ENCODE measurements around the gene GCNT1. TPM values are rescaled to one million over a fixed set of nuclear protein-coding genes. Genes with fewer than 3 reads are reported as not detected.

The GCNT1 gene
- total RNA-seq, 1 experiment from 2014 or later = 17.2 TPM

DNA sequence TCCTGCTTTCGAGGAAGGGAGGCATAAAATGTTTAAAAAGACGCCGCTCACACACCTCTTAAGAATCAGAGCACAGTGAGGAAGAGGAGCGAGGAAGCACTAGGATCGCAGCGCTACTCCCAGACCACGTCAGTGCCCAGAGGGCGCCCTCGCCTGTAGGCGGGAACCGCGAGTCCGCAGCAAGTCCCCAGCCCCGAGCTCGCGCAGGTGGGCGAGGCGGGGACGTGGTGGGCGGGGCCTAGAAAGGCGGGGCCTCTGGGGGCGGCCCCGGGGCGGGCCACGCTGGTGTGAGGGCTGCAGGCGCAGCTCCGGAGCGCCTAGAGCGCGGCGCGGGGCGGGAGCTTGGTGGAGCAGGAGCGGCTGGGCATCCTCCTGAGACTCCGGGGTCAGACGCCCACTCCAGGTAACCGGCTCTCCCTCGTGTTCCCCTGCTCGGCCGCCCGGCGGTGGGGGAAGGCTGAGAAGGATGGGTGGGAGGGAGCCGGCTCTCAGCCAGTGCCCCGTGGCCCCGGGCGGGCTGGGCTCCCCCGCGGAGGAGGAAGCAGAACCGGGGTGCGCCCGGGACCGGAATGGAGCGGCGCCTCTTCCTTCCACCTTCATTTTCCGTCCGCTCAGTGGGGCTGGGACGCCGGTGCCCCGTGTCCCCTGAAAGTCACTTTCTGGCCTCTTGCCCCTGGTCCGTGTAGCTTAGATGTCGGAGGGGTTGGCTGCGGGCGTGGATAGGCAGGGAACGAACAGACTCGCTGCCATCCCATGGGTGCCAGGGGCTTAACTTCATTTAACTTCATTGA is at the start of gene GCNT1 (continued):
- TF ChIP-seq, protein P1, sequence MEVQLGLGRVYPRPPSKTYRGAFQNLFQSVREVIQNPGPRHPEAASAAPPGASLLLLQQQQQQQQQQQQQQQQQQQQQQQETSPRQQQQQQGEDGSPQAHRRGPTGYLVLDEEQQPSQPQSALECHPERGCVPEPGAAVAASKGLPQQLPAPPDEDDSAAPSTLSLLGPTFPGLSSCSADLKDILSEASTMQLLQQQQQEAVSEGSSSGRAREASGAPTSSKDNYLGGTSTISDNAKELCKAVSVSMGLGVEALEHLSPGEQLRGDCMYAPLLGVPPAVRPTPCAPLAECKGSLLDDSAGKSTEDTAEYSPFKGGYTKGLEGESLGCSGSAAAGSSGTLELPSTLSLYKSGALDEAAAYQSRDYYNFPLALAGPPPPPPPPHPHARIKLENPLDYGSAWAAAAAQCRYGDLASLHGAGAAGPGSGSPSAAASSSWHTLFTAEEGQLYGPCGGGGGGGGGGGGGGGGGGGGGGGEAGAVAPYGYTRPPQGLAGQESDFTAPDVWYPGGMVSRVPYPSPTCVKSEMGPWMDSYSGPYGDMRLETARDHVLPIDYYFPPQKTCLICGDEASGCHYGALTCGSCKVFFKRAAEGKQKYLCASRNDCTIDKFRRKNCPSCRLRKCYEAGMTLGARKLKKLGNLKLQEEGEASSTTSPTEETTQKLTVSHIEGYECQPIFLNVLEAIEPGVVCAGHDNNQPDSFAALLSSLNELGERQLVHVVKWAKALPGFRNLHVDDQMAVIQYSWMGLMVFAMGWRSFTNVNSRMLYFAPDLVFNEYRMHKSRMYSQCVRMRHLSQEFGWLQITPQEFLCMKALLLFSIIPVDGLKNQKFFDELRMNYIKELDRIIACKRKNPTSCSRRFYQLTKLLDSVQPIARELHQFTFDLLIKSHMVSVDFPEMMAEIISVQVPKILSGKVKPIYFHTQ (CRISPR knock-in tag; IDR thresholded peaks at IDR 0.05) = no peak
- TF ChIP-seq TEAD1 (CRISPR knock-in tag; IDR thresholded peaks at IDR 0.05) (no peak), MYBL2 (CRISPR knock-in tag; IDR thresholded peaks at IDR 0.05) (no peak), GABPB1 (CRISPR knock-in tag; IDR thresholded peaks at IDR 0.05) (no peak), FOXP1 (CRISPR knock-in tag; IDR thresholded peaks at IDR 0.05; ENCODE audit: borderline replicate concordance) (0 out of 2 replicates have a peak, but pooled peaks have one; percentile 26), RELA (CRISPR knock-in tag; IDR thresholded peaks at IDR 0.05; ENCODE audit: borderline replicate concordance) (no peak; the same call in 1 of the 2 replicates), NFYB (CRISPR knock-in tag; conservative IDR thresholded peaks at IDR 0.05; ENCODE audit: low read depth) (no peak), ESRRA (CRISPR knock-in tag; IDR thresholded peaks at IDR 0.05; ENCODE audit: borderline replicate concordance) (no peak), SMAD3 (CRISPR knock-in tag; IDR thresholded peaks at IDR 0.05; ENCODE audit: borderline replicate concordance) (no peak), ZNF232 (CRISPR knock-in tag; IDR thresholded peaks at IDR 0.05) (peak; percentile 30; the same call in 1 of the 2 replicates), ETV6 (CRISPR knock-in tag; IDR thresholded peaks at IDR 0.05) (peak; percentile 65; the same call in 1 of the 2 replicates), MXD4 (CRISPR knock-in tag; IDR thresholded peaks at IDR 0.05; ENCODE audit: borderline replicate concordance) (no peak), TEAD4 (CRISPR knock-in tag; IDR thresholded peaks at IDR 0.05) (no peak)
- TF ChIP-seq, protein P2, sequence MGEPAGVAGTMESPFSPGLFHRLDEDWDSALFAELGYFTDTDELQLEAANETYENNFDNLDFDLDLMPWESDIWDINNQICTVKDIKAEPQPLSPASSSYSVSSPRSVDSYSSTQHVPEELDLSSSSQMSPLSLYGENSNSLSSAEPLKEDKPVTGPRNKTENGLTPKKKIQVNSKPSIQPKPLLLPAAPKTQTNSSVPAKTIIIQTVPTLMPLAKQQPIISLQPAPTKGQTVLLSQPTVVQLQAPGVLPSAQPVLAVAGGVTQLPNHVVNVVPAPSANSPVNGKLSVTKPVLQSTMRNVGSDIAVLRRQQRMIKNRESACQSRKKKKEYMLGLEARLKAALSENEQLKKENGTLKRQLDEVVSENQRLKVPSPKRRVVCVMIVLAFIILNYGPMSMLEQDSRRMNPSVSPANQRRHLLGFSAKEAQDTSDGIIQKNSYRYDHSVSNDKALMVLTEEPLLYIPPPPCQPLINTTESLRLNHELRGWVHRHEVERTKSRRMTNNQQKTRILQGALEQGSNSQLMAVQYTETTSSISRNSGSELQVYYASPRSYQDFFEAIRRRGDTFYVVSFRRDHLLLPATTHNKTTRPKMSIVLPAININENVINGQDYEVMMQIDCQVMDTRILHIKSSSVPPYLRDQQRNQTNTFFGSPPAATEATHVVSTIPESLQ (CRISPR knock-in tag; IDR thresholded peaks at IDR 0.05) = no peak
- TF ChIP-seq, protein P3, sequence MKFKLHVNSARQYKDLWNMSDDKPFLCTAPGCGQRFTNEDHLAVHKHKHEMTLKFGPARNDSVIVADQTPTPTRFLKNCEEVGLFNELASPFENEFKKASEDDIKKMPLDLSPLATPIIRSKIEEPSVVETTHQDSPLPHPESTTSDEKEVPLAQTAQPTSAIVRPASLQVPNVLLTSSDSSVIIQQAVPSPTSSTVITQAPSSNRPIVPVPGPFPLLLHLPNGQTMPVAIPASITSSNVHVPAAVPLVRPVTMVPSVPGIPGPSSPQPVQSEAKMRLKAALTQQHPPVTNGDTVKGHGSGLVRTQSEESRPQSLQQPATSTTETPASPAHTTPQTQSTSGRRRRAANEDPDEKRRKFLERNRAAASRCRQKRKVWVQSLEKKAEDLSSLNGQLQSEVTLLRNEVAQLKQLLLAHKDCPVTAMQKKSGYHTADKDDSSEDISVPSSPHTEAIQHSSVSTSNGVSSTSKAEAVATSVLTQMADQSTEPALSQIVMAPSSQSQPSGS (CRISPR knock-in tag; IDR thresholded peaks at IDR 0.05; ENCODE audit: borderline replicate concordance, low read depth) = no peak
- TF ChIP-seq, protein P4, sequence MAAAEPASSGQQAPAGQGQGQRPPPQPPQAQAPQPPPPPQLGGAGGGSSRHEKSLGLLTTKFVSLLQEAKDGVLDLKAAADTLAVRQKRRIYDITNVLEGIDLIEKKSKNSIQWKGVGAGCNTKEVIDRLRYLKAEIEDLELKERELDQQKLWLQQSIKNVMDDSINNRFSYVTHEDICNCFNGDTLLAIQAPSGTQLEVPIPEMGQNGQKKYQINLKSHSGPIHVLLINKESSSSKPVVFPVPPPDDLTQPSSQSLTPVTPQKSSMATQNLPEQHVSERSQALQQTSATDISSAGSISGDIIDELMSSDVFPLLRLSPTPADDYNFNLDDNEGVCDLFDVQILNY (CRISPR knock-in tag; IDR thresholded peaks at IDR 0.05) = peak; percentile 93
- TF ChIP-seq, protein P5, sequence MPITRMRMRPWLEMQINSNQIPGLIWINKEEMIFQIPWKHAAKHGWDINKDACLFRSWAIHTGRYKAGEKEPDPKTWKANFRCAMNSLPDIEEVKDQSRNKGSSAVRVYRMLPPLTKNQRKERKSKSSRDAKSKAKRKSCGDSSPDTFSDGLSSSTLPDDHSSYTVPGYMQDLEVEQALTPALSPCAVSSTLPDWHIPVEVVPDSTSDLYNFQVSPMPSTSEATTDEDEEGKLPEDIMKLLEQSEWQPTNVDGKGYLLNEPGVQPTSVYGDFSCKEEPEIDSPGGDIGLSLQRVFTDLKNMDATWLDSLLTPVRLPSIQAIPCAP (CRISPR knock-in tag; IDR thresholded peaks at IDR 0.05) = no peak
- TF ChIP-seq, protein P6, sequence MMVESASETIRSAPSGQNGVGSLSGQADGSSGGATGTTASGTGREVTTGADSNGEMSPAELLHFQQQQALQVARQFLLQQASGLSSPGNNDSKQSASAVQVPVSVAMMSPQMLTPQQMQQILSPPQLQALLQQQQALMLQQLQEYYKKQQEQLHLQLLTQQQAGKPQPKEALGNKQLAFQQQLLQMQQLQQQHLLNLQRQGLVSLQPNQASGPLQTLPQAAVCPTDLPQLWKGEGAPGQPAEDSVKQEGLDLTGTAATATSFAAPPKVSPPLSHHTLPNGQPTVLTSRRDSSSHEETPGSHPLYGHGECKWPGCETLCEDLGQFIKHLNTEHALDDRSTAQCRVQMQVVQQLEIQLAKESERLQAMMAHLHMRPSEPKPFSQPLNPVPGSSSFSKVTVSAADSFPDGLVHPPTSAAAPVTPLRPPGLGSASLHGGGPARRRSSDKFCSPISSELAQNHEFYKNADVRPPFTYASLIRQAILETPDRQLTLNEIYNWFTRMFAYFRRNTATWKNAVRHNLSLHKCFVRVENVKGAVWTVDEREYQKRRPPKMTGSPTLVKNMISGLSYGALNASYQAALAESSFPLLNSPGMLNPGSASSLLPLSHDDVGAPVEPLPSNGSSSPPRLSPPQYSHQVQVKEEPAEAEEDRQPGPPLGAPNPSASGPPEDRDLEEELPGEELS (CRISPR knock-in tag; IDR thresholded peaks at IDR 0.05) = 0 out of 2 replicates have a peak, but pooled peaks have one; percentile 7
- TF ChIP-seq, protein P7, sequence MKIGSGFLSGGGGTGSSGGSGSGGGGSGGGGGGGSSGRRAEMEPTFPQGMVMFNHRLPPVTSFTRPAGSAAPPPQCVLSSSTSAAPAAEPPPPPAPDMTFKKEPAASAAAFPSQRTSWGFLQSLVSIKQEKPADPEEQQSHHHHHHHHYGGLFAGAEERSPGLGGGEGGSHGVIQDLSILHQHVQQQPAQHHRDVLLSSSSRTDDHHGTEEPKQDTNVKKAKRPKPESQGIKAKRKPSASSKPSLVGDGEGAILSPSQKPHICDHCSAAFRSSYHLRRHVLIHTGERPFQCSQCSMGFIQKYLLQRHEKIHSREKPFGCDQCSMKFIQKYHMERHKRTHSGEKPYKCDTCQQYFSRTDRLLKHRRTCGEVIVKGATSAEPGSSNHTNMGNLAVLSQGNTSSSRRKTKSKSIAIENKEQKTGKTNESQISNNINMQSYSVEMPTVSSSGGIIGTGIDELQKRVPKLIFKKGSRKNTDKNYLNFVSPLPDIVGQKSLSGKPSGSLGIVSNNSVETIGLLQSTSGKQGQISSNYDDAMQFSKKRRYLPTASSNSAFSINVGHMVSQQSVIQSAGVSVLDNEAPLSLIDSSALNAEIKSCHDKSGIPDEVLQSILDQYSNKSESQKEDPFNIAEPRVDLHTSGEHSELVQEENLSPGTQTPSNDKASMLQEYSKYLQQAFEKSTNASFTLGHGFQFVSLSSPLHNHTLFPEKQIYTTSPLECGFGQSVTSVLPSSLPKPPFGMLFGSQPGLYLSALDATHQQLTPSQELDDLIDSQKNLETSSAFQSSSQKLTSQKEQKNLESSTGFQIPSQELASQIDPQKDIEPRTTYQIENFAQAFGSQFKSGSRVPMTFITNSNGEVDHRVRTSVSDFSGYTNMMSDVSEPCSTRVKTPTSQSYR (CRISPR knock-in tag; IDR thresholded peaks at IDR 0.05) = no peak
- TF ChIP-seq, protein P8, sequence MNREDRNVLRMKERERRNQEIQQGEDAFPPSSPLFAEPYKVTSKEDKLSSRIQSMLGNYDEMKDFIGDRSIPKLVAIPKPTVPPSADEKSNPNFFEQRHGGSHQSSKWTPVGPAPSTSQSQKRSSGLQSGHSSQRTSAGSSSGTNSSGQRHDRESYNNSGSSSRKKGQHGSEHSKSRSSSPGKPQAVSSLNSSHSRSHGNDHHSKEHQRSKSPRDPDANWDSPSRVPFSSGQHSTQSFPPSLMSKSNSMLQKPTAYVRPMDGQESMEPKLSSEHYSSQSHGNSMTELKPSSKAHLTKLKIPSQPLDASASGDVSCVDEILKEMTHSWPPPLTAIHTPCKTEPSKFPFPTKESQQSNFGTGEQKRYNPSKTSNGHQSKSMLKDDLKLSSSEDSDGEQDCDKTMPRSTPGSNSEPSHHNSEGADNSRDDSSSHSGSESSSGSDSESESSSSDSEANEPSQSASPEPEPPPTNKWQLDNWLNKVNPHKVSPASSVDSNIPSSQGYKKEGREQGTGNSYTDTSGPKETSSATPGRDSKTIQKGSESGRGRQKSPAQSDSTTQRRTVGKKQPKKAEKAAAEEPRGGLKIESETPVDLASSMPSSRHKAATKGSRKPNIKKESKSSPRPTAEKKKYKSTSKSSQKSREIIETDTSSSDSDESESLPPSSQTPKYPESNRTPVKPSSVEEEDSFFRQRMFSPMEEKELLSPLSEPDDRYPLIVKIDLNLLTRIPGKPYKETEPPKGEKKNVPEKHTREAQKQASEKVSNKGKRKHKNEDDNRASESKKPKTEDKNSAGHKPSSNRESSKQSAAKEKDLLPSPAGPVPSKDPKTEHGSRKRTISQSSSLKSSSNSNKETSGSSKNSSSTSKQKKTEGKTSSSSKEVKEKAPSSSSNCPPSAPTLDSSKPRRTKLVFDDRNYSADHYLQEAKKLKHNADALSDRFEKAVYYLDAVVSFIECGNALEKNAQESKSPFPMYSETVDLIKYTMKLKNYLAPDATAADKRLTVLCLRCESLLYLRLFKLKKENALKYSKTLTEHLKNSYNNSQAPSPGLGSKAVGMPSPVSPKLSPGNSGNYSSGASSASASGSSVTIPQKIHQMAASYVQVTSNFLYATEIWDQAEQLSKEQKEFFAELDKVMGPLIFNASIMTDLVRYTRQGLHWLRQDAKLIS (CRISPR knock-in tag; IDR thresholded peaks at IDR 0.05; ENCODE audit: borderline replicate concordance) = no peak

Measured in WTC11 (cell line).